NCI-H524 (cell line): ENCODE results near the gene TPTE.
"Not testable (repeated sequence)": the region's sequence is repeated elsewhere in the genome, so short reads cannot be mapped to it uniquely, and the experiment has no call there.

Source experiments
- DNase-seq, 2 experiments: peaks; one replicate each; lab custom pipeline; 2025; lab: John Stamatoyannopoulos, UW

TPTE gene

DNA sequence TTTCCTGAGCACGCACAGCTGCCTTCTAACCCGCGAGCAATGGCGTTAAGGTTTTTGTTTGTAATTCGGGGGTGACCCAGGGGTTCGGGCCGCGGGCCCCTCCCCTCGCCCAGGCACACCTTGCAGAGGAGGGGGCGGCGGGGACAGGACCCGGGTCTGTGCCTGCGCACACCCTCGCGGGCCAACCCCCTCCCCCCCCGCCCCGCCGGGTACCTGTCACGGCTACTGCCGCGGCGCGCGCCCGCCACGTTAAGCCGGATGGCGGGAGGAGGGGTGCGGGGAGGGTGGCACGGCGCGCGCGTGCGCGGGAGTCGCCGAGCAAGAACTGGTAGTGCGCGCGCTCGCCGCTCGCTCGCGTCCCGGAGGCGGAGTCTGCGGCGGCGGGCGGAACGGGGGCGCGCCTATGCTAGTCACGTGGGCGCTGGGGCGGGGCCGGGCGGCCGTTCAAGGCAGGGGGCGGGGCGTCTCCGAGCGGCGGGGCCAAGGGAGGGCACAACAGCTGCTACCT lies at the start of gene TPTE:
Gene TPTE, plus strand, starts transcription at position 493 of the 508 bp plus-strand sequence. CDS start 17,141 bp downstream, outside the sequence.
- DNase-seq = no peak

DNA sequence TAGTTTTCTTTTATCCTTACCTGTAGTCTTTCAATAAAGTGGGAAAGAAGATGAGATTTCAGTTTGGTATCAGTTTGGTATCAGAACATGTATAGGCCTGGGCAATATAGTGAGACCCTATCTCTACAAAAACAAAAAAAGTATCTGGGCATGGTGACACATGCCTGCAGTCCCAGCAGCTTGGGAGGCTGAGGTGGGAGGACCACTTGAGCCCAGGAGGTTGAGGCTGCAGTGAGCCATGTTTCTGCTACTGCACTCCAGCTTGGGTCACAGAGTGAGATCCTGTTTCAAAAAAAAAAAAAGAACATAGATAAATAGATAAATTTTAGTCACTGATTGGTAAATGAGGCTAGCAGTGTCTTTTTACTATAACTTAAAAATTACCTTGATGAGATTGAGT lies 49.4 kb upstream of the TPTE start:
- not testable (repeated sequence) for DNase-seq

DNA sequence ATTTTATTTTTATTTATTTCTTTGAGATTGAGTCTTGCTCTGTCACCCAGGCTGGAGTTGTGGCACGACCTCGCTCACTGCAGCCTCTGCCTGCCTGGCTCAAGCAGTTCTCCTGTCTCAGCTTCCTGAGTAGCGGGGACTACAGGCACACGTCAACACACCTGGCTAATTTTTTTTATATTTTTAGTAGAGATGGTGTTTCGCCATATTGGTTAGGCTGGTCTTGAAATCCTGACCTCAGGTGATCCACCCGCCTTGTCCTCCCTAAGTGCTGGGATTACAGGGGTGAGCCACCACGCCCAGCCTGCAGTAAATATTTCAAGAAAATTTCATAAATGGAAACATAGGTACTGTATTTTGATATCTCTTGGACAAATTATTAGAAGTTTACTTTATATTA lies 43.6 kb upstream of the TPTE start:
- DNase-seq = not testable (repeated sequence)

DNA sequence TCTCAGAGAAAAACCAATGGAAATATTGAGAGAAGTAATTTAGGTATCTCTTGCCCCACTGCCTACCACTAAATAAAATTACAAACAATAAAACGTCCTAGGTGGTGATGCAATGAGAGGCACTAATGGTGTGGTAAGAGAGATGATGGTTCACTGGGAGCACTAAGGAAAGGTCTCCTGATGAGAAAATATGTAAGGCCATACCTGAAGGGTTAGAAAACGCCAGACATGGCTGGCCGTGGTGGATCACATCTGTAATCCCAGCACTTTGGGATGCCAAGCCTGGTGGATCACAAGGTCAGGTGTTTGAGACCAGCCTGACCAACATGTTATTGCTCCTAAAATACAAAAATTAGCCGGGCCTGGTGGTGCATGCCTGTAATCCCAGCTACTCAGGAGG lies 41.5 kb upstream of the TPTE start:
- not testable (repeated sequence) for DNase-seq

DNA sequence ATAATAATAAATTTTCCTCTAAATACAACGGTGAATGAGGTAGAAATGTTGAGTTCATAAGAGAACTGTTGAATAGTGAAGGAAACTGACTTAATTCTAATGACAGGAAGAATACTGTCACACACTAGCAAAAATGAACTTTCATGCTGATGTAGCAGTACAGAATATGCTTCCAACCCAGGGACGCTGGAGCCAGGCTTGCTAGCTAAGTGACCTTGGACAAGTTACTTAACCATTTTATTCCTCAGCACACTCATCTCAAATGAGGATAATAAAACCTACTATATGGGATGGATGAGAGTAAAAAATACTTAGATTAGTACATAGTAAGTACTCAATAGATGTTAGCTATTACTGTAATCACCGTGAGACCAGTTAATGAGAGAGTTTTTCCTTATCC lies 36.5 kb upstream of the TPTE start:
- not testable (repeated sequence) for DNase-seq

DNA sequence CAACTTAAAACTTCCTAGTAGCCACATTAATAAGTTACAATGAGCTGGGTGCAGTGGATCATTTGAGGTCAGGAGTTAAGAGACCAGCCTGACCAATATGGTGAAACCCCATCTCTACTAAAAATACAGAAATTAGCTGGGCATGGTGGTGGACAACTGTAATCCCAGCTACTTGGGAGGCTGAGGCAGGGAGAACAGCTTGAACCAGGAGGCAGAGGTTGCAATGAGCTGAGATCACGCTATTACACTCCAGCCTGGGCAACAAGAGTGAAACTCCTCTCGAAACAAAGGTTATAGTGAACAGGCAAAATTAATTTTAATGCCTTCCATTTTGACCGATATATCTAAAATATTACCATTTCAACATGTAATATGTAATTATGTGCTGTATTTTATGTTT lies 30.9 kb upstream of the TPTE start:
- not testable (repeated sequence) for DNase-seq

DNA sequence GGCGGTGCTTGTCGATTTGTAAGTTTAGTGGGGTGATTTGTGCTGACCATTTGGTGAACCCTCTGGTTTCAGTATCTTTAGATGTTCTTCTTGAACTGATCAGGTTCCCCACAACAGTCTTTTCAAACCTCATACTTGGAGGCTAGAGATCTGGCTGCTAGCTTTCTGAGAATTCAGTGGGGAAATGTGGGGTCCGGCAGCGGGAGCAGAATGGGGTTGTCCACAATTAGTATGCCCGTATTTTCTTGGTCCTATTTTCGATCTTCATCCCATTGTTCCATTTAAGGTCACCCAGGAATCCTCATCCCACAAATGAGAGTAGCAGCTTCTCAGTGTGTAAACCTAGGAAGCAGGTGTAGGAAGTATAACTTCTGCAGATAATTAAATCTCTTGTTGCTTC lies 10.3 kb upstream of the TPTE start:
- no peak for DNase-seq

DNA sequence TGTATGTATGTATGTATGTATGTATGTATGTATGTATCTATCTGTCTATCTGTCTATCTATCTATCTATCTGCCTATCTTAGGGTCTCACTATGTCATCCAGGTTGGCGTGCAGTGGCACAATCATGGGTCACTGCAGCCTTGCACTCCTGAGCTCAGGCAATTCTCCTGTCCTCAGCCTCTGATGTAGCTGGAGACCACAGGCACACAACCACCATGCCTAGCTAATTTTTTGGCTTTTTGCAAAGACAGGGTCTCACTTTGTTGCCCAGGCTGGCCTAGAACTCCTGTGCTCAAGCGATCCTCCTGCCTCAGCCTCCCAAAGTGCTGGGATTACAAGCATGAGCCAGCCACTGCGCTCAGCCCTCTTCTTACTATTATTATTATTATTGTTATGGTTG lies 4.5 kb upstream of the TPTE start:
- DNase-seq = not testable (repeated sequence)

DNA sequence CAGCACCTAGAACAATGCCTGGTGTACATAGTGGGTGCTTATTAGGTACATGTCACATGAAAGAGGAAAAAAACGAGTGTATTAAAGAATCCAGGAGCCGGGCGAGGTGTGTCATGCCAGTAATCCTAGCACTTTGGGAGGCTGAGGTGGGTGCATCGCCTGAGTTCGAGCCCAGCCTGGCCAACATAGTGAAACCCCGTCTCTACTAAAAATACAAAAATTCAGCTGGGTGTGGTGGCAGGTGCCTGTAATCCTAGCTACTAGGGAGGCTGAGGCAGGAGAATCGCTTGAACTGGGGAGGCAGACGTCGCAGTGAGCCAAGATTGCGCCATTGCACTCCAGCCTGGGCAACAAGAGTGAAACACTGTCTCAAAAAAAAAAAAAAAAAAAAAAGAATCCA lies 3.5 kb upstream of the TPTE start:
- DNase-seq = not testable (repeated sequence)

DNA sequence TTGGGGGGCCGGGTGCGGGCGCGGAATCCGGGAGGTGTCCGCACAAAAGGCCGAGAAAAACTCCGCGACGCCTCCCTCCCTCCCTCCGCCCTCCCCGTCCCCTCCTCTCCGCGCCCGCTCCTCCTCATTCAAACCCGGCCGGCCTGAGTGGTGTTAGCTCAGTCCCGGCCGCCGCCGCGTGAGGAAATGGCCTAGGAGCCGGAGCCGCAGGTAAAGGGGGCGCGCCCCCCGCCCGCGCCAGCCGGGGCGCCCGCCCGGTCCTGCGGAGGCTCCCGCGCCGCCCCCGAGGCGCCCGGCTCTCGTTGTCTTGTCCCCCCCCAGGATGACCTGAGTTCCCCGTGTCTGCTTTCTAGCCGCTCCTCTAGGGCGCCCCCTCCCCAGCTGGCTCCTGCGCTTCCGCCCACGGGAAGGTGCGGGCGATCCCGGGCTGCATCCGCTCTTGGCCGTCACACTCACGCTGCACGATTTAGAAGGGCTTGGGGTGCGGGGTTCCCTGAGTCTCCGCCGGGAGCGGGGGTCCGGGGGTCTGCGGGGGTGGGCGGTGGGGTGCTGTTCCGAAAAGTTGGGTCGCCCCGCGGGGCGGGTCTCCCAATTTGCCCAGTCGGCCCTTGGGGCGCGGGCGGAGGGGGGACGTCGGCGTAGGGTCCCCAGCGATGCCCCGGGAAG lies 585 bp downstream of the TPTE start:
- DNase-seq = not testable (repeated sequence)

DNA sequence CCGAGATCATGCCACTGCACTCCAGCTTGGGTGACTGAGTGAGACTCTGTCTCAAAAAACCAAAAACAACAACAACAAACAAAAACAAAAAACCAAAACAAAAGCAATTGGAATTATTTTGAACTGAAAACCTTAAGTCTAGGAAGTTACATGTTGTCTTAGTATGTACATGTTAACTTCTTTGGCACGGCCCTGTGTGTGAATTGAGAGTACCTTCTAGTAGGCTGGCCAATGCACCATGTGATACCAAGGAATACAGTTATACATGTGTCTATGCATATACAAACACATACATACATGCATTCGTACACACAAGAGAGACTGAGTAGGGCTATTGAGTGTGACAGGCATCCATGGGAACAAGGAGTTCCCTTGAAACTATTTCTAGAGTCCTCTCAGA lies 18.6 kb downstream of the TPTE start:
- no peak for DNase-seq

DNA sequence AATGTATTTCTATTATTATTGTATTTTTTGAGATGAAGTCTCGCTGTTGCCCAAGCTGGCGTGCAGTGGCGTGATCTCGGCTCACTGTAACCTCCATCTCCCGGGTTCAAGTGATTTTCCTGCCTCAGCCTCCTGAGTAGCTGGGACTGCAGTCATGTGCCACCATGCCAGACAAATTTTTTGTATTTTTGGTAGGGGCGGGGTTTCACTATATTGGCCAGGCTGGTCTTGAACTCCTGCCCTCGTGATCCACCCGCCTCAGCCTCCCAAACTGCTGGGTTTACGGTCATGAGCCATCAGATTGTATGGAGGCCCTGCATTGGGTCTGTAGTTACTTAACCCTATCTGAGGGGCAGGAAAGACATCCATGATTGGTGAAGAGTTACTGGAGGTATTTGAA lies 23.0 kb downstream of the TPTE start:
- DNase-seq = not testable (repeated sequence)

DNA sequence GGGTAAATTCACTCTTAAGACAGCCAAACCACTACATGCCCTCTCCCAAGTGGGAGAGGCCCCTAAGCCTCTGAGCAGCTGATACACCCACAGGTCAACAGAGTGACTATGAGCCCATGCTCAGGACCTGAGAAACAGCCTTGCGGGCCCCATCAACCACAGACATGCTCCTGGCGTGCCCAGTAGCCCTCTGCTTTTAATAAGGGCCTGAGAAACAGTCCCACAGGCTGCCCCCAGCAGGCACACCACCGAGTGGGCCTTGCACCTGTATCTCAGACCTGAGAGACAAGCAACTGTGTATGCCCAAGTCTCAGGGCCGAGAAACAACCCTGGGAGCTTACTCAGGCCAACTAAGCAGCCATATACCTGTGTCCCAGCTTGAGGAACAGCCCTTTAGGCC lies 26.5 kb downstream of the TPTE start:
- DNase-seq = not testable (repeated sequence)

DNA sequence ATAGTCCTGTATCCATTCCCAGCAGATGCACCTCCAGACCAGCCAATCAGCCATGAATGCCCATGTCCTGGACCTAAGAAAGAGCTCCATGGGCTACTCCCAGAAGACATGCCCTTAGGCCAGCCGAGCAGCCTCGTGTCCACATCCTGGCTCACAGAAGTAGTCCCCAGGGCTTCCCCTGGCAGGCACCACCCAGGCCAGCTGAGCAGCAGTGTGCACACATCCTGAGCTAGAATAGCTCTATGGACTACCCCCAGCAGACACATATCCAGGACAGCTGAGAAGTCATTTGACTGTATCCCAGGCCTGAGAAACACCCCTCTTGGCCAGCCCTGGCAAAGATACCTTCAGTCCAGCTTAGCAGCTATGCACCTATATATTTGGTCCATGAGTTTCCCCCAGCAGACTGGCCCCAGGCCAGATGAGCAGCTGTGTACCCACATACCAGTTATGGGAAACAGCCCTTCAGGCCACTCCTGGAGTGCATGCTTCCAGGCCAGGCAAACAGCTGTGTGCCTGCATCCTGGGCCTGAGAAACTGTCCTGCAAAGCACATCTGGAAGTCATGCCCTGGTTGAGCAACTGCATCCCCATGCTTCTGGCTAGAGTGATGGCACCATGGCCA lies 27.1 kb downstream of the TPTE start:
- not testable (repeated sequence) for DNase-seq

DNA sequence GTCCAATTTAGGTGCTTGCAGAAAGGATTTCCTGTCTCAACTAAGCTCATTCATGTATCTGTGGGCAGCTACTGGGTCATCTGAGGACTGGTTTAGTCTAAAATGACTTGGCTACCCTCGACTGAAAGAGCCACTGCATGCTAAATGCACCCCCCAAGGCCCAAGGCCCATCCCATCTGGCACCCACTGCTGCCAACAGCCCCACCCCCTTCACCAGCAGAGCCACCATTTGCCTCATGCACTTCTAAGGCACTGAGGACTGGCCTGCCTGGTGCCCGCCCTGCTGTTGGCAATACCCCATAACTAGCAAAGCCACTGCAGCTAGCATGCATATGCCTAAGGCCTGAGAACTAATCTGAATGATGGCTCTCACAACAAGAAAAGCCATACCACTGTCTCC lies 49.4 kb downstream of the TPTE start:
- not testable (repeated sequence) for DNase-seq

DNA sequence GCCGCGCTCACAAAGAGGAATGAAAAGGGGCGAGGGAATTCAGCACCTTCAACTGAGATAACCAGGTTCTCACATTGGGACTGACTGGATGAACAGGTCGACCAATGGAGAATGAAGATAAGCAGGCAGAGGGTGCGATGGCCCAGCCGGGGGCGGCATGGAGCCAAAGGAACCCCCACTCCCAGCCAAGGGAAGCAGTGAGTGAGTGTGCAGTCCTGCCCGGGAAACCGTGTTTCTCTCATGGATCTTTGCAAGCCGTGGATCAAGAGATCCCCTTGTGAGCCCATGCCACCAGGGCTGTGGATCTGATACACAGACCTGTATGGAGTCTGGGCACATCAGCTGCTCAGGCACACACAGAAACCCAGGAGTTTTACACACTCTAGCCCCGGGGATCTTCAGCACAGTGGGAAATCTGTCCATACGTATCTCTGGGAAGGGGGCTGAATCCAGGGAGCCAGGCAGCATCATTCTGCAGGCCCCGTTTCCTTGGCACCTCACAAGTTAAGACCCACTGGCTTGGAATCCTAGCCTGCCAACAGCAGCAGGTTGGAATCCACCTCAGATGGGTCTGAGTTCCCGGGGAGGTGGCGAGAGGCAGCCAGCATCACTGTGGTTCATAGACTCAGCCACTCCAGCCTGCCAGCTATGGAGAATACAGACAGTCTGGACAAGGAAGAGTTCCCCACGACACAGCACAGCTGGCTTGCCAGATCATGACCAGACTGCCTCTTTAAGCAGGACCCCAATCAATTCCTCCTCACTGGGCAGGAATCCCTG lies 53.3 kb downstream of the TPTE start:
- DNase-seq = not testable (repeated sequence)

DNA sequence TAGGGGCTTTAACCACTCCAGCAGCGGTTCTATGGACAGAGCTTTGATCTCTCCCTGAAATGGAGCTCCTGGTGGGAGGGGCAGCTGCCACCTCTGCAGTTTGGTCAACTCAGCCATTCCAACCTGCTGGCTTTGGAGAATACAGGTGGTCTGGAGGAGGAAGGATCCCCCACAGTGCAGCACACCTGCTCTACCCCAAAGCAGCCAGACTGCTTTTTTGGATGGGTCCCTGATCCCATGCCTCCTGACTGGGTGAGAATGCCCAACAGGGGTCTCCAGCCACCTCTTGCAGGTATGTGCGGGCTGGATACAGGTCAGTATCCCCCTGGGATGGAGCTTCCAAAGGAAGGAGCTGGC lies 53.9 kb downstream of the TPTE start:
- DNase-seq = no peak

DNA sequence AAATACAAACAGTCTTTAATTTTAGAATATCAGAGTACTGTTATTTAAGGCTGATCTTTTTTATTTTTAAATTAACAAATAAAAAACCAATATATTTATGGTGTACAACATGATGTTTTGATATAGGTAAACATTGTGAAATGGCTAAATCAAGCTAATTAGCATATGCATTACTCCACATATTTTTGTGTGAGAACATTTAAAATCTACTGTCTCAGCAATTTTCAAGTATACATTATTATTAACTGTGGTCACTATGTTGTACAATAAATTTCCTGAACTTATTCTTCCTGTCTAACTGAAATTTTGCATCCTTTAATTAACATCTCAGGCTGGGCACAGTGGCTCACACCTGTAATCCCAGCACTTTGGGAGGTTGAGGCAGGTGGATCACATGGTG lies 57.5 kb downstream of the TPTE start:
- DNase-seq = not testable (repeated sequence)

DNA sequence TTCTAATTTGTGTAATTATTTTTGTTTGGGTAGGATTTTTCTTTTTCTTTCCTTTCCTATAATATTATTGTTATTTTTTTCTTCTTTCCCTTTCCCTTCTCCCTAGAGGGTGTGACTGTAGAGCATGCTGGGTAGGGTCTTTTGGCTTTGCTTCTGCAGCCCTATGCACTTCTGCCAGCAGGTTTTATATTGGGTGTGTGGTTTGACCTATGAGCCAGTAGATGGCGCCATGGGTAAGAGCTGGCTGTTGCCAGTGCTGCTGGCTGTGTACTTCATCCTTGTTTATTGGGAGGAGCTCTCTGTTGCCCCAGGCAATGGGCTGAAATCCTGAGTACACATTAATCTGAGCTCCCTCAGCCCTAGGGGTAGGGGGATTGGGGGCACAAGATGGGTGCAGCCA lies 67.7 kb downstream of the TPTE start:
- DNase-seq = not testable (repeated sequence)

DNA sequence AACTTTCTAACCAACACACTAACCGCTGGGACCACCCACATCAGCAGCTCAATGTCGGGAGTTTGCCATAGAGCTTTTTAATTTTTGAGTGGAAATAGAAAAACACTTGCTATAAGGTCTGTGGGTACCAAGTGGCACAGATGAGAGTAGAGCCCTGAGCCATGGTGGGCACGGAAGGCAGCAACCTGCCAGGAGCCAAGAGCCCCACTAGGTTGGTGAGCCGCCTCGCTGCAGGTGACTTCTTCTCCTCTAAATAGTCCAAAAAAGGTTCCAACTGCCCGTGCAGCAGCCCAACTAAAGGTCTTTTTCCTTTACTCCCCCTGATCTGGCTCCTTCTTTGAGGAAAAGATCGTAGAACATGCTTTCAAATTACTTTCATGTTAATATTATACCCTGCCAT lies 85.7 kb downstream of the TPTE start:
- not testable (repeated sequence) for DNase-seq

DNA sequence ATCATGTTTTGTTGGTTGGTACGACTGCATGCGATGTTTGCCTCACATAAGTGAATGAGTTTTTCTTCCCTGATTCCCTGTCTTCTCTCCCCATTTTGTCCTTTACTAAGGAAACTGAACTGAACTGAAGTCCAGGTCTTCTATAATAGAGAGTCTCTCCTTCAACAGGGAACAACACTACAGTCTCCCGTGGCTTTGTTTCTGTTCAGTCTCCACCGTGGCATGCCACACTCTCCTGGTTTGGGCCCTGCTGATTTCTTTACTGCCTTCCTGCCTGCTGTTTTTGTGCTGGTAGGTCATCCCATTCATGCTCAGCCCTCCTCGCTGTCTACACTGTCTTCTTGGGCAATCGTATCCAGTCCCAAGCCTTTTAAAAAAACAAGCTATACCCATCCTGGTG lies 92.9 kb downstream of the TPTE start:
- not testable (repeated sequence) for DNase-seq

DNA sequence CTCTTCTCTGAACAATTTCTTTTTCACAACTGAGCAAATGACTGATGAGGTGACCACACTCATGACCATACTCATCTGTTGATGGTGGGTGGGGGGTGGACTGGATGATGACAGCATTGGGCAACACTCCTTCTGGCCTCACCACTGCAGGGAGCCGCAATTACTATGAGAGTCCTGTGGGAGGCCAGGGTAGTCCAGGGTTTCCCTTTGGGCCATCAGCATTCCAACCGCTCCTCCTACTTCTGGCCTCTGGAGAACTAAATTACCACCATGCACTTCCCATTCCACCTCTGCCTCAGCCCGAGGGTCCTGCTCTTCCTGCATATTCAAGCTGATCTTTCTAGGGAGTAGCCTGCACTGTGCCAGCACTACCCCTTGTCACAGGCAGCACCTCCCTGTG lies 94.7 kb downstream of the TPTE start:
- DNase-seq = not testable (repeated sequence)

DNA sequence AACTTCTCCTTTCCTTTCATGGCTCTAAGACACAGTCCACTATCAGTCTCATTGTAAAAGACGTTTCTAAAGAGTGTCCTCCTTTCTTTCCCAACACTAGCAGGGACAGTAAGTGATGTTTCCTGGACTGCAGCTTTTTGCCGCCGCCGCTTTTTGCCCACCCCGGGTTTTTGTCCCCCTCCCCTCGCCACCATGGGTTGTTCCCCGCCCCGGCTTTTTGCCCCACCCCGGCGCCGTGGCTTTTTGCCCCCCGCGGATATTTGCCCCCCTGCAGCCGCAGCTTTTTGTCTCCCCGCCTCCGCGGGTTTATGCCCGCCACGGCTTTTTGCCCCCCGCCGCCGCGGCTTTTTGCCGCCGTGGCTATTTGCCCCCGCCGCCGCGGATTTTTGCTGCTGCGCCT lies 95.2 kb downstream of the TPTE start:
- DNase-seq = no peak
